K562 (cell line): ENCODE measurements around the gene SRPK2. TPM values are rescaled to one million over a fixed set of nuclear protein-coding genes. Genes with fewer than 3 reads are reported as not detected.
A peak's percentile ranks its signal among the peaks of the same experiment; 100 is the strongest.

ENCODE experiments used
- ATAC-seq: fragments of 200-7000 bp; cut with Tn5 transposase; 3 replicates; pipeline ENCODE4 v1.9.1; 2020; ENCODE audit warnings: moderate library complexity
- BruUV-seq: library from RNA; stranded (reverse); fragments of 400-500 nt; replicated peaks from 2 replicates; lab custom pipeline; 2021; lab: Mats Ljungman, UMichigan
- CTCF ChIA-PET: fragments of 300-600 bp; formaldehyde crosslinking; extraction: SDS; loops from one replicate; lab custom pipeline; 2021; ENCODE audit warnings: low intra/inter-chr PET ratio; lab: Yijun Ruan, JAX
- POLR2A ChIA-PET: fragments of 300-600, 350-650 bp; sonication (Branson Sonifier 250); formaldehyde crosslinking; extraction: SDS; loops from one replicate; lab custom pipeline; 2021; ENCODE audit warnings: antibody characterized with exemption, inconsistent platforms; lab: Yijun Ruan, JAX
- DNase-seq, 4 experiments: peaks; one replicate each; pipeline versions ENCODE4 v3.0.0 to v3.0.0-alpha.2; 2011 to 2018; ENCODE audit warnings: low spot score in 3 of 4, mixed read lengths in 3 of 4; ENCODE audit errors: extremely low read depth in 1 of 4
- FAIRE-seq: peaks from 2 replicates; lab custom pipeline; 2011; peaks lifted over from hg19 to GRCh38; lab: Jason Lieb, UNC
- H2AFZ ChIP-seq: 2 replicates; pipeline ENCODE4 v1.6.0; 2011; ENCODE audit warnings: low read depth, low read length, control low read depth, inconsistent platforms
- H3K27ac ChIP-seq: fragments of 200-600 bp; 3 replicates; pipeline ENCODE4 v1.8.0; 2011; ENCODE audit warnings: low read depth, mild to moderate bottlenecking, control low read depth, inconsistent platforms, low read length, moderate library complexity, mixed read lengths; ENCODE audit errors: extremely low read depth
- H3K27me3 ChIP-seq, 2 experiments: fragments of 300-600 bp in 1 of 2; 2 replicates in 1 of 2; 3 replicates in 1 of 2; pipeline versions ENCODE4 v1.6.0 to v1.8.0; 2011; ENCODE audit warnings: inconsistent platforms in 2 of 2, low read length in 2 of 2, mild to moderate bottlenecking in 1 of 2, mixed read lengths in 1 of 2, moderate library complexity in 1 of 2; ENCODE audit not compliant: control insufficient read depth in 2 of 2, insufficient read depth in 2 of 2
- H3K36me3 ChIP-seq: fragments of 300-600 bp; 3 replicates; pipeline ENCODE4 v1.8.0; 2011; ENCODE audit warnings: mild to moderate bottlenecking, low read length, inconsistent platforms; ENCODE audit not compliant: control insufficient read depth, insufficient read depth
- H3K4me1 ChIP-seq, 2 experiments: fragments of 200-600 bp in 1 of 2; replicated peaks in 1 of 2; 2 replicates in 1 of 2; 3 replicates in 1 of 2; pipeline versions ENCODE4 v1.5.1 to v1.8.0; 2011; ENCODE audit warnings: inconsistent platforms in 2 of 2, low read length in 2 of 2, mild to moderate bottlenecking in 1 of 2, mixed read lengths in 1 of 2, moderate library complexity in 1 of 2; ENCODE audit not compliant: control insufficient read depth in 2 of 2, insufficient read depth in 2 of 2
- H3K4me2 ChIP-seq: 2 replicates; pipeline ENCODE4 v1.6.1; 2011; ENCODE audit warnings: low read length, control low read depth, inconsistent platforms, mixed read lengths; ENCODE audit not compliant: insufficient read depth
- H3K4me3 ChIP-seq: fragments of 200-600 bp; sonication (generic), shearing (Covaris generic); 2 replicates; pipeline ENCODE4 v1.5.1; 2016; ENCODE audit warnings: control low read depth, inconsistent platforms
- H3K79me2 ChIP-seq: fragments of 200-600 bp; 3 replicates; pipeline ENCODE4 v1.8.0; 2011; ENCODE audit warnings: low read length, inconsistent platforms; ENCODE audit not compliant: control insufficient read depth, insufficient read depth
- H3K9ac ChIP-seq, 2 experiments: 2 replicates each; pipeline versions ENCODE4 v1.6.0 to v1.6.1; 2011; ENCODE audit warnings: low read depth in 2 of 2, low read length in 2 of 2, control low read depth in 1 of 2, inconsistent platforms in 1 of 2, mild to moderate bottlenecking in 1 of 2, mixed read lengths in 1 of 2; ENCODE audit not compliant: insufficient read depth in 1 of 2
- H3K9me1 ChIP-seq: one replicate; pipeline ENCODE4 v1.6.0; 2011; ENCODE audit warnings: inconsistent platforms, mild to moderate bottlenecking, low read length, moderate library complexity; ENCODE audit not compliant: control insufficient read depth, insufficient read depth
- H3K9me3 ChIP-seq: replicated peaks from 2 replicates; pipeline ENCODE4 v1.5.1; 2011; ENCODE audit warnings: low read depth, low read length, inconsistent platforms; ENCODE audit not compliant: control insufficient read depth, insufficient read depth
- H4K20me1 ChIP-seq: replicated peaks from 2 replicates; pipeline ENCODE4 v1.6.1; 2011; ENCODE audit warnings: low read length, inconsistent platforms, mixed read lengths; ENCODE audit not compliant: control insufficient read depth, insufficient read depth
- C11orf30 ChIP-seq: fragments of 450-650 bp; IDR thresholded peaks from 2 replicates; pipeline ENCODE4 v1.6.1; 2016; ENCODE audit warnings: low read depth, mild to moderate bottlenecking
- CC2D1A ChIP-seq: fragments of 450-650 bp; IDR thresholded peaks from 2 replicates; pipeline ENCODE4 v1.6.1; 2017; ENCODE audit warnings: mild to moderate bottlenecking
- E2F4 ChIP-seq: sonication (generic); formaldehyde crosslinking; IDR thresholded peaks from 2 replicates; pipeline ENCODE4 v1.8.0; 2022; ENCODE audit warnings: mild to moderate bottlenecking, low read depth, missing genetic modification reagents
- ELF2 ChIP-seq: fragments of 250-450 bp; sonication (Bioruptor Pico); IDR thresholded peaks from 2 replicates; pipeline ENCODE4 v1.5.0; 2021; ENCODE audit warnings: mild to moderate bottlenecking
- HBP1 ChIP-seq: fragments of 450-650 bp; formaldehyde crosslinking; IDR thresholded peaks from 2 replicates; pipeline ENCODE4 v1.4.0; 2022; ENCODE audit warnings: missing genetic modification characterization
- MAFG ChIP-seq: fragments of 450-650 bp; conservative IDR thresholded peaks from 2 replicates; pipeline ENCODE4 v1.6.1; 2016; ENCODE audit warnings: missing genetic modification characterization, missing compliant biosample characterization
- MYNN ChIP-seq, 2 experiments: sonication (generic); formaldehyde crosslinking in 1 of 2; IDR thresholded peaks; 2 replicates each; pipeline versions ENCODE4 v1.5.0 to v1.6.1; 2016 to 2020; ENCODE audit warnings: antibody characterized with exemption in 1 of 2, missing genetic modification reagents in 1 of 2
- PHB2 ChIP-seq: fragments of 450-650 bp; IDR thresholded peaks from 2 replicates; pipeline ENCODE4 v1.6.1; 2017; ENCODE audit warnings: low read depth
- RBM22 ChIP-seq: fragments of 200-400 bp; formaldehyde crosslinking; IDR thresholded peaks from 2 replicates; pipeline ENCODE4 v1.6.1; 2018; ENCODE audit warnings: low read length, low read depth; ENCODE audit not compliant: poor library complexity, severe bottlenecking
- RFX5 ChIP-seq: IDR thresholded peaks from 2 replicates; pipeline ENCODE4 v1.6.1; 2011; ENCODE audit warnings: low read depth, mild to moderate bottlenecking, improper control_type of control experiment, low read length
- SMARCA5 ChIP-seq: fragments of 450-650 bp; IDR thresholded peaks from 2 replicates; pipeline ENCODE4 v1.6.1; 2016
- SNIP1 ChIP-seq: fragments of 450-650 bp; IDR thresholded peaks from 2 replicates; pipeline ENCODE4 v1.7.1; 2017; ENCODE audit warnings: low read depth, mild to moderate bottlenecking
- STAT5A ChIP-seq: IDR thresholded peaks from 2 replicates; pipeline ENCODE4 v1.6.1; 2012; ENCODE audit warnings: low read length, inconsistent platforms, borderline replicate concordance
- TBP ChIP-seq: optimal IDR thresholded peaks from 2 replicates; pipeline ENCODE3; 2011; ENCODE audit warnings: low read depth, low read length, improper control_type of control experiment
- ZBTB12 ChIP-seq: fragments of 250-450 bp; sonication (Bioruptor Pico); IDR thresholded peaks from 2 replicates; pipeline ENCODE4 v1.4.0; 2020
- ZNF277 ChIP-seq: fragments of 250-450 bp; sonication (Bioruptor Pico); IDR thresholded peaks from 2 replicates; pipeline ENCODE4 v1.8.0; 2022; ENCODE audit warnings: inconsistent platforms, mild to moderate bottlenecking, moderate library complexity, borderline replicate concordance
- ZNF551 ChIP-seq: fragments of 250-450 bp; sonication (Bioruptor Pico); IDR thresholded peaks from 2 replicates; pipeline ENCODE4 v1.5.0; 2021; ENCODE audit warnings: mild to moderate bottlenecking, moderate library complexity
- ZSCAN29 ChIP-seq: fragments of 450-650 bp; IDR thresholded peaks from 2 replicates; pipeline ENCODE4 v1.6.1; 2017
- WGBS: fragments of 100-300 bp; shearing (Covaris generic); methylation state at CpG from one replicate; pipeline ENCODE4 v1.1.6; 2016; ENCODE audit warnings: low coverage, mixed read lengths; ENCODE audit not compliant: insufficient coverage; ENCODE audit errors: missing lambda C conversion rate; 5-methylcytosine and 5-hydroxymethylcytosine counted together
- in situ Hi-C: fragments of 300-500 bp; cut with MboI; formaldehyde crosslinking; loops from 4 replicates; pipeline ENCODE4 v1.15.0; 2018; ENCODE audit warnings: inconsistent platforms, mixed read lengths
- intact Hi-C: fragments of 100-400 bp; cut with micrococcal nuclease; formaldehyde crosslinking; loops from 2 replicates; pipeline ENCODE4 v1.14.2; 2022
- polyA plus RNA-seq, 8 experiments: library from polyadenylated mRNA; depleted of rRNA in 4 of 8; stranded (reverse) in 5 of 8; unstranded in 3 of 8; fragments of >200 nt; fragmentation: Nextera tagmentation in 2 of 8; fragmentation: Illumina TruSeq in 1 of 8; extraction: Ambion mirVana in 2 of 8; extraction: Trizol in 1 of 8; gene quantifications; 2 replicates each; pipeline versions ENCODE4 v1.2.1 to v1.2.3, GENCODE V29; 2011 to 2014; ENCODE audit warnings: inconsistent platforms in 1 of 8, missing spikeins in 1 of 8
- total RNA-seq, 7 experiments: library from RNA; depleted of rRNA in 6 of 7; stranded (reverse); fragments of >200 nt in 6 of 7; fragmentation: Illumina TruSeq in 2 of 7; extraction: Trizol in 2 of 7; gene quantifications; 2 replicates each; pipeline versions ENCODE4 v1.2.1 to v1.2.3, GENCODE V29; 2011 to 2021; ENCODE audit warnings: low replicate concordance in 1 of 7

Gene SRPK2
- total and polyA plus RNA-seq, 9 of the 15 experiments (the other 6 are each of a cell fraction or from before 2014, with no cell fraction given) = 21.5 to 44.7 (median 33.3) TPM

- Histone ChIP-seq H3K9me3 (no peaks in the 10 kb centered on the region), H3K4me3 (no peak overlapping the region), H3K9me1 (no peaks in the 10 kb centered on the region), H4K20me1 (0 out of 2 replicates have a peak, but pooled peaks cover 6% of the 10 kb centered on the region), H3K4me2 (no peak overlapping the region), H2AFZ (no peak overlapping the region), H3K79me2 (peaks cover 26% of the 10 kb centered on the region; the same call in 2 of the 3 replicates), H3K36me3 (no peaks in the 10 kb centered on the region), H3K4me1 (peaks cover 0 to 9% of the 10 kb centered on the region in 2 experiments; a peak in 3 of 5 replicates), H3K27me3 (no peaks in the 10 kb centered on the region), H3K27ac (no peak overlapping the region), H3K9ac (peak overlapping the region in 1 of 2 experiments; percentile 38; a peak in 2 of 4 replicates)
- POLR2A ChIA-PET = interaction anchor here (1.1 kb wide), 1 partner anchor 26 kb away, joined by 3 read pairs; no protein-coding TSS in a partner anchor
- DNase-seq (no peak), ATAC-seq (peak; percentile 19; the same call in 2 of the 3 replicates), FAIRE-seq (no peak)
- no peak for TF ChIP-seq E2F4 (CRISPR knock-in tag)
- no peak for TF ChIP-seq RFX5
- TF ChIP-seq ZSCAN29 = no peak
- TF ChIP-seq SMARCA5 = no peak
- no peak for TF ChIP-seq C11orf30
- TF ChIP-seq ZBTB12 (CRISPR knock-in tag) = no peak
- no peak for TF ChIP-seq STAT5A
- no peak for TF ChIP-seq ZNF277 (CRISPR knock-in tag)
- no peak for TF ChIP-seq MAFG (tag)
- no peak for TF ChIP-seq ZNF551 (CRISPR knock-in tag)
- TF ChIP-seq MYNN (IDR thresholded peaks at IDR 0.05) = no peak
- TF ChIP-seq MYNN (CRISPR knock-in tag; IDR thresholded peaks at IDR 0.05) = no peak
- no peak for TF ChIP-seq SNIP1
- TF ChIP-seq TBP = no peak
- no peak for TF ChIP-seq HBP1 (CRISPR knock-in tag)
- no peak for TF ChIP-seq PHB2
- TF ChIP-seq RBM22 = no peak
- no peak for TF ChIP-seq CC2D1A
- no peak for TF ChIP-seq ELF2 (CRISPR knock-in tag)
- in situ Hi-C loops = no loop called here
- intact Hi-C loops = no loop called here
- no TSS peak for BruUV-seq
- 76% methylated on average over 4 of the region's 4 CpGs for WGBS
- CTCF ChIA-PET = no interaction called here
Measured at GRCh38 chr7:105298439-105298894, 90.3 kb downstream of the SRPK2 start.
